HG02938 (cell line): Measurements from ENCODE around the gene EIF4E.
"Not testable (repeated sequence)": the region's sequence is repeated elsewhere in the genome, so short reads cannot be mapped to it uniquely, and the experiment has no call there.

Experiments
- ATAC-seq: cut with Tn5 transposase; IDR thresholded peaks from one replicate; pipeline ENCODE4 v1.9.1; 2021; ENCODE audit warnings: mild to moderate bottlenecking, moderate library complexity; ENCODE audit not compliant: unreplicated experiment

The EIF4E gene

DNA sequence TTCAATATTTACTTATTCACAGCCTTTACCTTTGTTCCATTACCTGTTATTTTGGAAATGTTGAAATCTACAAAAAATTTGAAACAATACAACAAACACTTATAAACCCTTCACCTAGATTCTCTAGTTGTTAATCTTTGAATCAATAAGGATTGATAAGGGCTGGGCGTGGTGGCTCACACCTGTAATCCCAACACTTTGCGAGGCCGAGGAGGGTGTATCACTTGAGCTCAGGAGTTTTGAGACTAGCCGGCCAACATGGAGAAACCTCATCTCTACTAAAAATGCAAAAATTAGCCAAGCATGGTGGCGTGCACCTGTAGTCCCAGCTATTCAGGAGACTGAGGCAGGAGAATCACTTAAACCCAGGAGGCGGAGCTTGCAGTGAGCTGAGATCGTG, 5.9 kb upstream of the EIF4E start:
- ATAC-seq, result not testable (repeated sequence)

DNA sequence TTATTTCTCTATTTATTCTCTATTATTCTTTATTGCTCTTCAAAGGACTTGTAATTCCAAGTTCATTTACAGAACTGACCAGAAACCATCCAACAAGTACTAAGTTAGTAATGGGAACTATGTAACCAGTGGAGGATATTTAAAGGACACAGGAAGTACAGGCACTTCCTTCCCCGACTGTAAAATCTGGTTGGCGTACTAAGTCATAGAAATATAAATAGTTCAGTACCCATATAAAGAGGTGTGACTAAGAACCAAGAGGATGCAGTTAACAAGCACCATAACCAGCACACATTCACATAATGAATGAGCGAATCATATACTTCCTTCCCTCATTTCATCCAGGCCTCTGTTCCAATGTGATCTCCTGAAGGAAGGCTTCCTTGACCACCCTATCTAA, 3.6 kb upstream of the EIF4E start:
- no peak for ATAC-seq

DNA sequence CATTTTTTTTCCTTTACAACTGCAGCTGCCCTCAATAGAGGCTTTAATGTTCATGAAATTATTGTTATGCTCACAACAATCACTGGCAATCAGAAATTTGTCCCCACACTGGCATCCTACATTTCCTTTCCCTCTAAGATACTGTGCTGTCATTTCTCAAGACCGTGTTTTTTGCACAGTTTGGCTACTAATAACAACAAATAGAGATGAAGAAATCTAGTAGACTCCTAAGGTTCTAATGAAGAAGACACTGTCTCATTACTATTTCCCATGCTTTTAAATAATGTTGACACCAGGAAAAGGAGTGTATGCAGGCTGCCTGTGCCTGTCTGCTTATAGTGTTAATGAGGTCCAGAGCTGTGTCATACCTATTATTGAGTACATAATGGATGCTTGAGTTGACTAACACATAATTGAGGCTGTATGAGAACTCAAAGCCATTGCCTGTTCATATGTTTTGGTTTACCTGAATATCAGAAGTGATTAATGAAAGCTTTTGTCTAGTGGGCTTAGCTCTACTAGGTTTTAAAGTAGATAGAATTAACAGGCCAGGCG, 1.5 kb upstream of the EIF4E start:
- no peak for ATAC-seq

DNA sequence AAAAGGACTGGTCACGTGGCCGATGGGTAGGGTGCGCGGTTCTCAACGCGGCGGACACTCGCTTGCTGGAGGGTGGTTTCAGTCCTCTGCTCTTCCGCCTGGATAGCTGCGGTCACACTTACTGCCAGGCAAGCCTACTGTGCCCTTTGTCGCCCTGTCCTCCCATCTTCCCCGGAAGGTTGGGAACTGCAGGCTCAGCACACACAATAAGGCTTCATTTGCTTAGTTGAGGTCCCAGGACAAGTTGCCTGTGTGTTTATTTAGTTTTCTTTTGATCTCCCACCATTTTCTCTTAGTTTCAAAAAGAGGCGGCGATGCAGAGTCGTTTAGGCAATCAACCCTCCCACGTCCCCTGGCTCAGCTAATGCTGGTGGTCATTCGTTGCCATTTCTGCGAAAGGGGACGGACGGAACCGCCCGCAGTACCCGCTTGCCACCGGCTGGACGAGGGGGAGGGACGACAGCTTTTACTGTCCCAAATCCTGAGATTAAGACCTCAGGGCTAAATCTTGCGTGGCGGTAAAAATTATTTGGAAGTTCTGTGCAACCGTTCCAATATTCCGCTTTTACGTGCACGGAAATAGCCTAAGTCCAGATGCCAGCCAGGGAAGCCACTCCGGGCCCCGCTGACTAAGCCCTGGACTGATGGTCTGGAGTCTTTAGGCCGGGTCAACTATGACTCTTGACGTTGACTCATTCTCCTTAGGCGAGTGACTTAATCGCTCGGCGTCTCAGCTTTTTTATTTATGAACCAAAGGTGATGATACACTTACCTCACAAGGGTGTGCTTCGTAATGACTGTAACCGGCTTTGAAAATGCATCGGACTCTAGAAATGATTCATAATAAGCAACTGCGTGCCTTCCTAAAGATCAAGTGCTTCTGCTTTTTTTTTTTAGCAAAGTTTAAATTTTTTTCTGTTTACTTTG, 671 bp upstream of the EIF4E start:
- ATAC-seq, result peak; percentile 57

DNA sequence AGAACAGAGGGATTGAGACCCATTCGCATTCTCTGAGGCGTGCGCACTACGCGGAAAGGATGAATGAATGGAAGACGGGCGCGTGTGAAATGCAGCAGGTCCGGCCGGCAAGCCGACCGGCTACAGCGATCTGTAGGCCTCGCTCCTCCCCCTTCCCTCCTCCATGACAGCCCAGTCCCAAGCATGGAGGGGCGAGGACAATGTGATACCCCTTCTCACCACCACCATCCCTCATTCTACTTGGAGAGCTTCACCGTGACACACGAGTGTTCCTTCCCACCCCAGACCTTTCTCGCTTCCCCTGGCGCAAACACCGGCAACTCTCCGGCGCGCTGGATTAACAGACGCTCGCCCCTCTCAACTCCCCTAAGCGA, 815 bp downstream of the EIF4E start:
- ATAC-seq, result peak; percentile 29

DNA sequence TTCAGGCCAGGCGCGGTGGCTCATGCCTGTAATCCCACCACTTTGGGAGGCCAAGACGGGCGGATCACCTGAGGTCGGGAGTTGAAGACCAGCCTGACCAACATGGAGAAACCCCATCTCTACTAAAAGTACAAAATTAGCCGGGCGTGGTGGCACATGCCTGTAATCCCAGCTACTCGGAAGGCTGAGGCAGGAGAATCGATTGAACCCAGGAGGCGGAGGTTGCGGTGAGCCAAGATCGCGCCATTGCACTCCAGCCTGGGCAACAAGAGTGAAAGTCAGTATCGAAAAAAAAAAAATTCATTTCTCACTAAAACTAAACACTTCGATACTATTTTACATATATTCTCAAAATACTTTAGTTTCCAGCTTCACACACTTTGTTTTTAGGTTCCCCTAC, 2.7 kb downstream of the EIF4E start:
- ATAC-seq, result not testable (repeated sequence)

DNA sequence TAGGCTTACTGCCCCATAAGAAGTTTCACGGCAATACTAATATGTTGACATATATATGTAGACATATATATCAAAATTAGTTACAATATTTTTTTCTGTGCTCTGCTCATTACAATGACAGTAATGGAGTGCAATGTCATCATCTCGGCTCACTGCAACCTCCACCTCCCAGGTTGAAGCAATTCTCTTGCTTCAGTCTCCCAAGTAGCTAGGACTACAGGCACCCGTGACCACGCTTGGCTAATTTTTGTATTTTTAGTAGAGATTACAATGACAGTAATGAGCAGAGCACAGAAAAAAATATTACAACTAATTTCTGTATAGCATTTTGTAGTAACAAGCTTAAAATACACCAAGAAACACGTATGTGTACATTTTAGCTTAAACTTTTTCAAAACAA, 7.6 kb downstream of the EIF4E start:
- ATAC-seq, result no peak

DNA sequence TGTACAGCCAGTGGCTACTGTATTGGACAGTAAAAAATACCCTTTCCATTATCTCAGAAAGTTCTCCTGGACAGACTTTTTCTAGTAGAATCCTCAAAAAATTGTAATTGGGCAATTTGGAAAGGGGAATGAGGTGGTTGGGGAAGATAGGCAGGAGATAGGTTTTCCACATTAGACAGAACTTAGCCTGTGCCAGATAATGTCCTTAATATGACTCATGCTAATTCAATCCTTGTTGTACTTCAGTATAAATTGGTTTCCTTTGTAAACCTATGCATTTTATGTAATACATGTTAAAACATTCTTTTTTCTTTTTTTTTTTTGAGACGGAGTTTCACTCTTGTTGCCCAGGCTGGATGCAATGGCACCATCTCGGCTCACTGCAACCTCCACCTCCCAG, 8.9 kb downstream of the EIF4E start:
- ATAC-seq, result no peak

DNA sequence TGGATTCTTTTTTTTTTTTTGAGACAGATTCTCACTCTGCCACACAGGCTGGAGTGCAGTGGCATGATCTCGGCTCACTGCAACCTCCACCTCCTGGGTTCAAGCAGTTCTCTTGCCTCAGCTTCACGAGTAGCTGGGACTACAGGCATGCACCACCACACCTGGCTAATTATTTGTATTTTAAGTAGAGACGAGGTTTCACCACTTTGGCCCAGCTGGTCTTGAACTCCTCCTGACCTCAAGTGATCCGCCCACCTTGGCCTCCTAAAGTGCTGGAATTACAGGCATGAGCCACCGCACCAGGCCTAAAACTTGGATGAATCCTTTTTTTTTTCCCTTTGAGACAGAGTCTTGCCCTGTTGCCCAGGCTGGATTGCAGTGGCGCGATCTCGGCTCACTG, 18.2 kb downstream of the EIF4E start:
- ATAC-seq, result not testable (repeated sequence)

DNA sequence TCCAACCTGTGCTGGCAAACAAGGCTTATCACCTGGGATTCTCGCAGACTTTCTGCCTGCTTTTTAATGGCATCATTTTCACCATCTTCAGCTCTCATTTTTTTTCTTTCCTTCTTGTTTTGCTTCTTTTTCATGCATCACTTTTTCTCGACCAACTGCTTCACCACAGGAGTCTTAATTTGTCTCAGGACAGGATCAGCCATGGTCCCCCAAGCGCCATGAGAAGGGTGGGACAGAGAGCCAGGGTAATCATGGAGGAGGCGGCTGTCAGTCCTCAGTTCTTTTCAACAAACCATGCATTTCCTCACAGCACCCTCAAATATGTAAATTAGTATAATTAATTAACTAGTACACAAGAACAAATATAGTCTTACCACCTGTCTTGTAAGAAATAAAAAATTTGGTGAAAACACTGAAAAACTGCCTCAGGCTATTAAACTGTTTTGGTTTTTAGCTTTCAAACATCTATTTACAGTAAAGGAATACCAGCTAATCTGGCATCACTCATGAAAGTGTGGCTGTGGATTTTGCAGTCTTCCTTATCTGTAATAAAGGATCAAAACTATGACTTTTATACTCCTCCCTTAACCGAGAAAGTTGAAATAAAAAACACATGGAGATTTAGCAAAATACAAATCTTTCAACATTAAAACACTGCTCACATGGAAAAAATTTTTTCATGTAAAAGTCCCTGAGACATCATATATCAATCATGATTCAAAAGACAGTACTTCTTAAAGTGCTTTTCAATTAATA, 19.1 kb downstream of the EIF4E start:
- no peak for ATAC-seq

DNA sequence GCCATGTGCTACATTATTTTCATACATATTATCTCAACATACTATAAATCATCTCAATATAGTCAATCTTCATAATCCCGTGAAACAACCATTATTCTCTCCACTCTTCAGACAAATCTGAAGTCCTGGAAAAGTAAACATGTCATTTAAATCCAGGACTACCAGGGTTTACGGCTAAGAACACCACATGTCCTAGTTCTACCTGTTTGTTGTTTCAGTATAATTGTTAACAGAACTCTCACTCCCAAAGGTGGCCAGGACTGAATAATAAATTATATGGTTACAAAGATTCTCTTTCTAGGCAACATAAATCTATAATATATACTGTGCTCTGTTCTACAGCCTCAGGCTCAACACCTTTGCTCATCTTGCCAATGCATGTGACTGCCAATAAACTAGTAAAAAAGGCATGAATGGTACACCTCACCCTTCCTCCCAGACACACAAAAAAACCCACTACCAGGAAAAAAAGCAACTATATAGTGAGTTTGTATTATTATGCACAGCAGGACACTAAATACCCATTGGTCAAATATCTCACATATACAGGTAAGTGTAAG, 20.1 kb downstream of the EIF4E start:
- no peak for ATAC-seq

DNA sequence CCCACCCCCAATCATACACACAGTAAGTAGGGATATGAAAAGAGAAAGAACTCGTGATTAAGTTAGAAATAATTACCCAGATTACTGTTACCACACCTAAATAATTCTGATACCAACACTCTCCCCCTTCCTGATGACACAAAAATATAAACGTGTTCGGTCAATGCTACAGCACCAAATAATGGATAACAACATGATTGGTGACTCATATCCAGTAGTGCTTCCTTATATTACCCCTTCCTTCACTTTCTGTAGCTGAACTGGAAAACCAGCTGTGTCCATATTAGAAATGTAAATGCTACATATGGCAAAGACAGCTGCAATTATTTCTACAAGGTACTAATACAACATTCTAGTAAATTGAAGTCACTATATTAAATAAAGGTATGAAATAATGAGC, 20.8 kb downstream of the EIF4E start:
- no peak for ATAC-seq

DNA sequence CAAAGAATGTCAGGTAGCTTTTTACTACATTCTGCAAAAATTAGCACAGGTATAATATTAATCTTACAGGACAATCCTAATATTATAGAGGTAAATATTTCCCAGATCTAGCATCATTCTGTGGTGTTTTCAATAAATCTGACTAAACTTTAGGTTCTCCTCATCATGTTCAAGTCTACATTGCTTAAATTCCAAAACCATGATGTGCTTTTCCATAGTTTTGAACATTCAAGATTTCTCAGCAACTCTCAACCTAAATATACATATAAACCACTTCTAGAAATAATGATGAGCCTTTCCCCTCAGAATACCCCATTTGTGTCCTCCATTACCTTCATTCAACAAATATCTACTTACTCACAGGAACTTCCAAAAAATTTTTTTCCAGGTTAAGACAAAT, 23.1 kb downstream of the EIF4E start:
- ATAC-seq, result no peak

DNA sequence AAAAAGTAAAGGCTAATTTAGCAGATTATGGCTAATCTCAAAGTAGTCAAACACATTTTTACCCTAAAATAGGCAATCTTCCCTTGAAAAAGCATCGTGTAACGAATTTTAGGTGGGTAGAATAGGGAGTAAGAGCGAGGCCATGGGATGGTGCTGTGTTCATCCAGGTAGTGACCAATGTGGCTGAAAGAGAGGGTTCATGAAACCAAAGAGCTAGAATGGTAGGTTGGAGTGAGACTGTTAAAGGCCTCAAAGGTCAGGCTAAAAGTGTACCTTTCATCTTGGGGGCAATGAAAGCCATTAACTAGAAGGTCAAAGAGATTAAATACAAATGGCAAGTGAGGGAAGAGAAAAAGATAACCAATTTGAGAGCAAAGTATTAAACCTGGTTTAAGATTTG, 23.6 kb downstream of the EIF4E start:
- no peak for ATAC-seq

DNA sequence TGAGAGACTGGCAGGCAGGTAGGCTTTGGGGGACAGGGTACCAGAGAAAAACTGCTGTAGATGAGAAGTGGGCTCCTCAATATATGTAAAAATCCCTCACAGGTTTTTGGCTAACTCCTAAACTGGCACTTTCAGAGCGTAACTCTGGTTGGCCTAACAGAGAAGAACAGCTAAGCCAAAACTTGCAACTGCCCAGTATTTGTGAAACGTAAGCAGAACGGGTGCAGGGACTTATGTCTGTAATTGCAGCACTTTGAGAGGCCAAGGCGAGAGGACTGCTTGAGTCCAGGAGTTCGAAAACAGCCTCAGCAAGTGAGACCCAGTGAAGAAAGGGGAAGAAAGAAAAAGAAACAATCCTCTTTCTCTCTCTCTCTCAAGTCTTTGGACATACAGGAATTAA, 25.0 kb downstream of the EIF4E start:
- ATAC-seq, result no peak

DNA sequence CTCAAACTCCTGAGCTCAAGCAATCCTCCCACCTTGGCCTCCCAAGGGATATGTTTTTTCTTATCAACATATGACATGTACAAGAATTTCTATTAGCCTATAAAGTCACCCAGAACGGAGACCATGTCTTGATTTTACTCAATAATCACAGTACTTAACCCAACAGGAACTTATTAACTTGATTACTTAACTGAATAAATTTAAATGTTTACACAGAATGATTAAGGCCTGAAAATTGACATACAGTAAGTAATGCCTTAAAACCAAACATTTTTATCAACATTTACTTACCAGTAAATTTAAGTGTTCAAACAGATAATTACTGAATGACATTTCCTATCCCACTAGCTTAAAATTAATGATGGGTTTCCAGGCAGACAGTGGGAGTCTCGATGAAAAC, 25.4 kb downstream of the EIF4E start:
- ATAC-seq, result no peak

DNA sequence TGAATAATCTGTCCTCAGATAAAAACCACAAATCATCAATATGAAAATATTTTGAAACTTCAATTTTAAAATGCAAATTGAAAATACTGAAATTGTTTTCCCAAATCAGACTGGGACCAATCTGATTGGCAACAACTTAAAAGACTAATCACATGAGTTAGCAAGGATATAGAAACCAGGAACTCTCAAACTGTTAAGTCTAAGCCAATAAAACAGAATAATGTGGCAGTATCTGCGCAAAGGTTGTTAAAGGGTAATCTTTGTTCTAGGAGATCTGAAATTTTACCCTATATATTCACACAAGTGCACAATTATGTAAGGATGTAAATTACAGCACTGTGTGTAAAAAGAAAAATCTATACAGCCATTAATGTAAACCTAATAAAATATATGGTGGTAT, 29.7 kb downstream of the EIF4E start:
- no peak for ATAC-seq

DNA sequence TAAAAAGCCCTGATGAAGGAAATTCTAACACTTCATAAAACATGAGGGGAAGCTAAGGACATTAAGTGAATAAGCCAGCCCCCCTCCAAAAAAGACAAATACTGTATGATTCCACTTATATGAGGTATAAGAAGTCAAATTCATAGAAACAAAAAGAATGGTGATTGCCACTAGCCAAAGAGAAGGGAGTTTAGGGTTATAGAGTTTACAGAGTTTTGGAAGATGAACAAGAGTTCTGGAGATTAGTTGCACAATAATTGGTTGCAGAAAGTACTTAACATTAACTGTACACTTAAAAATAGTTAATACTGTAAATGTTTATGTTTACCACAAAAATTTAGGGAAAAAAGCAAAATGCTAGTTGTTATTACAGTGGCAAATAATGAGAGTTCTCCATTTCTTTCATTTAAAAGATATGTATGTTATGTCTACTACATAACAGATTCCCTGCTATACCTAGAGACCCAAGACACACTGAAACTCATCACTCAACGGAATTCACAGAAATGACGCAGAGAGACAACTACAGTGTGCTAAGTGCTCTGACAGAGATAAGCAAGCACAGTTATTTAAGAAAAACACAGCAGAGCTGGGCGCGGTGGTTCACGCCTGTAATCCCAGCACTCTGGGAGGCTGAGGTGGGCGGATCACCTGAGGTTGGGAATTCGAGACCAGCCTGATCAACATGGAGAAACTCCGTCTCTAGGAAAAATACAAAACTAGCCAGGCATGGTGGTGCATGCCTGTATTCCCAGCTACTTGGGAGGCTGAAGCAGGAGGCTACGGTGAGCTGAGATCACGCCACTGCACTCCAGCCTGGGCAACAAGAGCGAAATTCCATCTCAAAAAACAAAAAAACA, 37.2 kb downstream of the EIF4E start:
- ATAC-seq, result no peak

DNA sequence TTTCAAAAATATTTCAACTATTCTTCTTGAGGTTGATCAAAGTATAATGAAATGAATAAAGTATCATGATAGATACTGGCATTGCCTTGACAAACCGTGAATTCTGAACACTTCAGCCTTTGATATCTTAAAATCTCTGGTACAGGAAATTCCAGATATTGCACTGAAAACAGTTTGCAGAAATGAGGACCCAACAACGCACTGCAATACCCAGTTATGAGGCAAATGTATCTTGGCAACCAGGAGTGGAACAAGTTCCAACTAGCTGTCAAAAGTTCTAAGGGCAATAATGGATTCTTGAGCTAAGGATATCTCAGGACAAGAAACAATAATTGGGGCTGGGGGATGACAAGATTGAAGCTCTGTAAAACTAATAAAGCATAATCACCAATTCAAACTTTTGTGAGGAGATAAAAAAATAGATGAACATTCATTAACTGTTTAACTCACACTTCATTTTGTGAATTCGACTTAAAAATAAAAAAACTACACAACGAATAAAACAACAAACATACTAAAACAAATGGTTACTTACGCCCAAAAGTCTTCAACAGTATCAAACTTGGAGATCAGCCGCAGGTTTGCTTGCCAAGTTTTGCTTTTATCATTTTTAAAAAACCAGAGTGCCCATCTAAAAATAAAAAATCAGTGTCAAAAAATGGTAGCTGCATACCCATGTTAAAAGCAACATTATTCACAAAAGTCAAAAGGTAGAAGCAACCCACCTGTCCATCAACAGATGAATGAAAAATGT, 38.1 kb downstream of the EIF4E start:
- ATAC-seq, result no peak

DNA sequence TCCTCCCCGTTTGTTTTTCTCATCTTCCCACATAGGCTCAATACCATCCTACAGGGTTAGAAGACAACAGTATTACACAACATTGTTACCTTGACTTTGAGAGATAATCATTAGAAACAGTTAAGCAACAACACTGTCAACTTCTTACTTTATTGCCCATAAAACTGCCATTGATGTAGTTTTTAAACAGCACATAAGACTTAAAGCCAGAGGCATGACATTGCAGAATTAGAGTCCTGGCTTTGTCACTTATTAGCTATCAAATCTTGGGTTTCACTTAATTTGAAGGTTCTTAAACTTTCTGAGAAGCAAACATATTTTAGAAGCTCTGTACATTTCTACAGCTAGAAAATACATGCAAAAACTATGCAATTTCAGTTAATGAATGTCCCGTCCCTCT, 41.8 kb downstream of the EIF4E start:
- ATAC-seq, result no peak
